ENCODE data around the gene AKNAD1. TPM values are rescaled to one million over a fixed set of nuclear protein-coding genes. Genes with fewer than 3 reads are reported as not detected.
A peak's percentile ranks its signal among the peaks of the same experiment; 100 is the strongest.

The AKNAD1 gene
- total and polyA plus RNA-seq, 2 experiments from 2014 or later: not detected

DNA sequence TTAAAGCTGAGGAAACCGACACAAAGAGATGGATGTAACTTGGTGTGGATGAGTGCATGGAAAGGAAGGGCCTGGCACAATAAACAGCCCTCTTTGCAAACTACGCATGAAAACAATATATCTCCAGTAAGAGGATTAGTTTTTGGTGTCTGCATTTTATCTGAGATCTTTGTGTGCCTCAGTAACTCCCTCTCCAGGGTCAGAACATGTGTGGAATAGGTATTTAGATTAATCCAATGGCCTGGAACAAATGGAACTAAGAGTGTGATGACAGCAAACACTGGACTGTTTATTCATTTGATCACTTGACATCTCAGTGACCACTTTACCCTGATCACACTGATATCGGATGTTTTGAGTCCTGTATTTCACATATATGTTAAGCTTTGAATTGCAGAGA, 45.3 kb downstream of the AKNAD1 start:
- no peak for DNase-seq
- peaks cover 23% of the 10 kb centered on the region for H3F3A ChIP-seq (ENCODE audit: insufficient read depth)
- no peaks in the 10 kb centered on the region for H4K20me1 ChIP-seq (ENCODE audit: insufficient read depth)
- H3K36me3 ChIP-seq (ENCODE audit: low read depth): peaks cover 20% of the 10 kb centered on the region
- in situ Hi-C loops (cut with MboI): no loop called here
- no peaks in the 10 kb centered on the region for H3K79me2 ChIP-seq (ENCODE audit: insufficient read depth)
- no peaks in the 10 kb centered on the region for H3K27me3 ChIP-seq (replicated peaks; ENCODE audit: insufficient read depth)
- H2AFZ ChIP-seq: no peak overlapping the region
- H3K4me2 ChIP-seq (ENCODE audit: unreplicated experiment): no peak overlapping the region
- TF ChIP-seq EZH2 (IDR thresholded peaks at IDR 0.05; ENCODE audit: insufficient read depth, poor library complexity, severe bottlenecking): no peak
- no peak for TF ChIP-seq EZH2phosphoT487 (IDR thresholded peaks at IDR 0.05; ENCODE audit: insufficient read depth, low read depth)
- H3K9me3 ChIP-seq (ENCODE audit: low read depth): no peaks in the 10 kb centered on the region
- H3K27ac ChIP-seq: no peak overlapping the region
- H3K4me3 ChIP-seq: no peak overlapping the region
- peaks cover 21% of the 10 kb centered on the region for H3K4me1 ChIP-seq (ENCODE audit: insufficient read depth)
- 98% methylated on average over 3 of the region's 3 CpGs for WGBS, 2 experiments (ENCODE audit: low coverage in 1 of 2, low lambda C conversion rate in 2 of 2, missing lambda C conversion rate in 2 of 2)
- H3K9ac ChIP-seq: no peak overlapping the region
- H3K9me2 ChIP-seq (ENCODE audit: insufficient read depth): no peaks in the 10 kb centered on the region

DNA sequence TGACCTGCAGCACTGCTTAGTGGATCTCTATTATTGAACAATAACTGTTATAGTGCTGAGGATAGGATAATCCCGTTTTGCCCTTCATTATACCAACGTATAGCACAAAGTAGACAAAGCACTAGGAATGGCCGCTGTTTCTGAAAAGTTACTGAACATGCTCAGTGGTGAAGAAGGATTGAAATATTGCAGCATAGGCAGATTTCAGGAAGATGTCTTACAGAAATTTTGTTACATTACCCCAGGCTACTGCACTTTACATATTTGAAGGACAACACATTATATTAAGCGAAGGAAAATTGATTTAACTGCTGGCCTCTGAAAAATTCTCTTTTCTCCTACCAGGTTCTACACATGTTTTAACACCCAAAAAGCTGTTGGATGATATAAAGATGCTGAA, 48.5 kb downstream of the AKNAD1 start:
- Histone ChIP-seq H3K27me3 (replicated peaks; ENCODE audit: insufficient read depth) (no peaks in the 10 kb centered on the region), H3F3A (ENCODE audit: insufficient read depth) (no peaks in the 10 kb centered on the region), H3K79me2 (ENCODE audit: insufficient read depth) (no peaks in the 10 kb centered on the region), H3K36me3 (ENCODE audit: low read depth) (peaks cover 35% of the 10 kb centered on the region), H3K9ac (no peak overlapping the region), H3K4me3 (no peak overlapping the region), H3K9me3 (ENCODE audit: low read depth) (no peaks in the 10 kb centered on the region), H3K9me2 (ENCODE audit: insufficient read depth) (no peaks in the 10 kb centered on the region), H3K27ac (no peak overlapping the region), H3K4me1 (ENCODE audit: insufficient read depth) (no peaks in the 10 kb centered on the region), H3K4me2 (ENCODE audit: unreplicated experiment) (no peak overlapping the region), H2AFZ (no peak overlapping the region), H4K20me1 (ENCODE audit: insufficient read depth) (no peaks in the 10 kb centered on the region)
- DNase-seq: no peak
- WGBS, 2 experiments (ENCODE audit: low coverage in 1 of 2, low lambda C conversion rate in 2 of 2, missing lambda C conversion rate in 2 of 2): 81 to 85% methylated on average over 4 of the region's 4 CpGs
- TF ChIP-seq EZH2phosphoT487 (IDR thresholded peaks at IDR 0.05; ENCODE audit: insufficient read depth, low read depth) (no peak), EZH2 (IDR thresholded peaks at IDR 0.05; ENCODE audit: insufficient read depth, poor library complexity, severe bottlenecking) (no peak)
- in situ Hi-C loops (cut with MboI): no loop called here

- TF ChIP-seq EZH2 (IDR thresholded peaks at IDR 0.05; ENCODE audit: insufficient read depth, poor library complexity, severe bottlenecking) (no peak), EZH2phosphoT487 (IDR thresholded peaks at IDR 0.05; ENCODE audit: insufficient read depth, low read depth) (no peak)
- Histone ChIP-seq H3K4me1 (ENCODE audit: insufficient read depth) (peaks cover 10% of the 10 kb centered on the region), H3K9ac (no peak overlapping the region), H2AFZ (no peak overlapping the region), H3K9me3 (ENCODE audit: low read depth) (no peaks in the 10 kb centered on the region), H3K36me3 (ENCODE audit: low read depth) (peaks cover 58% of the 10 kb centered on the region), H4K20me1 (ENCODE audit: insufficient read depth) (no peaks in the 10 kb centered on the region), H3K27me3 (replicated peaks; ENCODE audit: insufficient read depth) (no peaks in the 10 kb centered on the region), H3K4me3 (no peak overlapping the region), H3K4me2 (ENCODE audit: unreplicated experiment) (no peak overlapping the region), H3K9me2 (ENCODE audit: insufficient read depth) (no peaks in the 10 kb centered on the region), H3K27ac (no peak overlapping the region), H3F3A (ENCODE audit: insufficient read depth) (peaks cover 11% of the 10 kb centered on the region; the same call in 1 of the 2 replicates), H3K79me2 (ENCODE audit: insufficient read depth) (no peaks in the 10 kb centered on the region)
- in situ Hi-C loops (cut with MboI): no loop called here
- DNase-seq: no peak
- 91% methylated on average over 11 of the region's 11 CpGs for WGBS, 2 experiments (ENCODE audit: low coverage in 1 of 2, low lambda C conversion rate in 2 of 2, missing lambda C conversion rate in 2 of 2)
Measured at GRCh38 chr1:108803548-108803947, 53.3 kb downstream of the AKNAD1 start.

GRCh38 chr1:108801101-108801500, 55.8 kb downstream of the AKNAD1 start:
- TF ChIP-seq EZH2 (IDR thresholded peaks at IDR 0.05; ENCODE audit: insufficient read depth, poor library complexity, severe bottlenecking) (no peak), EZH2phosphoT487 (IDR thresholded peaks at IDR 0.05; ENCODE audit: insufficient read depth, low read depth) (no peak)
- in situ Hi-C loops (cut with MboI): no loop called here
- Histone ChIP-seq H3K9me2 (ENCODE audit: insufficient read depth) (no peaks in the 10 kb centered on the region), H3F3A (ENCODE audit: insufficient read depth) (peaks cover 11% of the 10 kb centered on the region; the same call in 1 of the 2 replicates), H3K4me1 (ENCODE audit: insufficient read depth) (peaks cover 10% of the 10 kb centered on the region), H2AFZ (no peak overlapping the region), H3K36me3 (ENCODE audit: low read depth) (peaks cover 50% of the 10 kb centered on the region), H3K27ac (no peak overlapping the region), H3K4me3 (no peak overlapping the region), H3K79me2 (ENCODE audit: insufficient read depth) (no peaks in the 10 kb centered on the region), H3K4me2 (ENCODE audit: unreplicated experiment) (peak overlapping the region; percentile 36), H4K20me1 (ENCODE audit: insufficient read depth) (no peaks in the 10 kb centered on the region), H3K9ac (no peak overlapping the region), H3K27me3 (replicated peaks; ENCODE audit: insufficient read depth) (no peaks in the 10 kb centered on the region), H3K9me3 (ENCODE audit: low read depth) (no peaks in the 10 kb centered on the region)
- peak; percentile 55 for DNase-seq

DNA sequence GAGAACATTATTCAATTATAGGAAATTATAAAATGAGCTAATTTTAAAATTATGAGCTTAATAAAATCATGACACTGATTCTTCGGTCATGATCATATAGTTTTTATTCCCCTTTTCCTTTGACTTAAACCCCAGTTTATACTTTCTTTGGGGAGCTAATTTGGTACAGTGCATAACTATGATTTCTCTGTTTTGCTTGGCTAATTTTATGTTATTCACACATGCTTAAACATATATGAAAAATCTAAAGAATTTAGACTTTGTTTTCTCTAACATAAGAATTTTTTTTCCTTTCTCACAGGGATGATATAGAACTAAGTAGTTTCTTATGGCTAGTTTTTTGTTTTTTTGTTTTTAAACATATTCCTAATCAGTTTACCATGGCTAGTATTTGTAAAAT, 57.9 kb downstream of the AKNAD1 start:
- DNase-seq: no peak
- 62 to 63% methylated on average over 1 of the region's 1 CpG for WGBS, 2 experiments (ENCODE audit: low coverage in 1 of 2, low lambda C conversion rate in 2 of 2, missing lambda C conversion rate in 2 of 2)

More for the DNA sequence above, 57.9 kb downstream of the AKNAD1 start:
- in situ Hi-C loops (cut with MboI): no loop called here
- Histone ChIP-seq H3K9me2 (ENCODE audit: insufficient read depth) (no peaks in the 10 kb centered on the region), H3K79me2 (ENCODE audit: insufficient read depth) (no peaks in the 10 kb centered on the region), H3K4me3 (no peak overlapping the region), H3K27me3 (replicated peaks; ENCODE audit: insufficient read depth) (no peaks in the 10 kb centered on the region), H3K9ac (no peak overlapping the region), H3K27ac (no peak overlapping the region), H3K4me2 (ENCODE audit: unreplicated experiment) (no peak overlapping the region), H4K20me1 (ENCODE audit: insufficient read depth) (no peaks in the 10 kb centered on the region), H3F3A (ENCODE audit: insufficient read depth) (peaks cover 11% of the 10 kb centered on the region; the same call in 1 of the 2 replicates), H3K36me3 (ENCODE audit: low read depth) (peaks cover 54% of the 10 kb centered on the region), H3K4me1 (ENCODE audit: insufficient read depth) (peaks cover 10% of the 10 kb centered on the region), H3K9me3 (ENCODE audit: low read depth) (no peaks in the 10 kb centered on the region), H2AFZ (no peak overlapping the region)
- TF ChIP-seq EZH2 (IDR thresholded peaks at IDR 0.05; ENCODE audit: insufficient read depth, poor library complexity, severe bottlenecking) (no peak), EZH2phosphoT487 (IDR thresholded peaks at IDR 0.05; ENCODE audit: insufficient read depth, low read depth) (no peak)

All from GM23248 (cell line).